ENCODE data around the gene SART1.

- no peak for TF ChIP-seq POLR2A (IDR thresholded peaks at IDR 0.05)
- TF ChIP-seq, protein P1, sequence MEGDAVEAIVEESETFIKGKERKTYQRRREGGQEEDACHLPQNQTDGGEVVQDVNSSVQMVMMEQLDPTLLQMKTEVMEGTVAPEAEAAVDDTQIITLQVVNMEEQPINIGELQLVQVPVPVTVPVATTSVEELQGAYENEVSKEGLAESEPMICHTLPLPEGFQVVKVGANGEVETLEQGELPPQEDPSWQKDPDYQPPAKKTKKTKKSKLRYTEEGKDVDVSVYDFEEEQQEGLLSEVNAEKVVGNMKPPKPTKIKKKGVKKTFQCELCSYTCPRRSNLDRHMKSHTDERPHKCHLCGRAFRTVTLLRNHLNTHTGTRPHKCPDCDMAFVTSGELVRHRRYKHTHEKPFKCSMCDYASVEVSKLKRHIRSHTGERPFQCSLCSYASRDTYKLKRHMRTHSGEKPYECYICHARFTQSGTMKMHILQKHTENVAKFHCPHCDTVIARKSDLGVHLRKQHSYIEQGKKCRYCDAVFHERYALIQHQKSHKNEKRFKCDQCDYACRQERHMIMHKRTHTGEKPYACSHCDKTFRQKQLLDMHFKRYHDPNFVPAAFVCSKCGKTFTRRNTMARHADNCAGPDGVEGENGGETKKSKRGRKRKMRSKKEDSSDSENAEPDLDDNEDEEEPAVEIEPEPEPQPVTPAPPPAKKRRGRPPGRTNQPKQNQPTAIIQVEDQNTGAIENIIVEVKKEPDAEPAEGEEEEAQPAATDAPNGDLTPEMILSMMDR (IDR thresholded peaks at IDR 0.05) = no peak
Observed at GRCh38 chr11:65946655-65947054, 14.9 kb upstream of the SART1 start.

Measured in Peyer's patch (tissue), 4 donors.